Measurements from ENCODE around the gene ASAP3.

ASAP3 gene

GRCh38 chr1:23477359-23478144 lies 6.4 kb downstream of the ASAP3 start:
- no peak for DNase-seq

GRCh38 chr1:23475641-23476040 lies 8.3 kb downstream of the ASAP3 start:
- no peak for DNase-seq

- DNase-seq: no peak
These were observed 8.8 kb downstream of the ASAP3 start for GRCh38 chr1:23475134-23475628.

GRCh38 chr1:23473037-23473800 lies 10.8 kb downstream of the ASAP3 start:
- no peak for DNase-seq

- DNase-seq: no peak
These were observed 11.5 kb downstream of the ASAP3 start for GRCh38 chr1:23472351-23473036.

- no peak for DNase-seq
These were observed 12.4 kb downstream of the ASAP3 start for GRCh38 chr1:23471473-23472075.

- DNase-seq: no peak
These were observed 13.5 kb downstream of the ASAP3 start for GRCh38 chr1:23470282-23471070.

GRCh38 chr1:23469372-23469982 lies 14.5 kb downstream of the ASAP3 start:
- DNase-seq: no peak

GRCh38 chr1:23466423-23466989 lies 17.5 kb downstream of the ASAP3 start:
- no peak for DNase-seq

- DNase-seq: no peak
These were observed 20.7 kb downstream of the ASAP3 start for GRCh38 chr1:23463286-23463685.

GRCh38 chr1:23462766-23463165 lies 21.2 kb downstream of the ASAP3 start:
- DNase-seq: no peak

GRCh38 chr1:23461050-23461449 lies 22.9 kb downstream of the ASAP3 start:
- no peak for DNase-seq

- DNase-seq: no peak
These were observed 23.5 kb downstream of the ASAP3 start for GRCh38 chr1:23460519-23460918.

- no peak for DNase-seq
These were observed 24.6 kb downstream of the ASAP3 start for GRCh38 chr1:23459338-23459757.

GRCh38 chr1:23456226-23456625 lies 27.8 kb downstream of the ASAP3 start:
- DNase-seq: no peak

GRCh38 chr1:23453455-23454000 lies 30.5 kb downstream of the ASAP3 start:
- no peak for DNase-seq

- DNase-seq: no peak
These were observed 32.0 kb downstream of the ASAP3 start for GRCh38 chr1:23452011-23452411.

- DNase-seq: no peak
These were observed 32.5 kb downstream of the ASAP3 start for GRCh38 chr1:23451441-23451840.

GRCh38 chr1:23450894-23451293 lies 33.1 kb downstream of the ASAP3 start:
- no peak for DNase-seq

- no peak for DNase-seq
These were observed 34.0 kb downstream of the ASAP3 start for GRCh38 chr1:23449958-23450357.

GRCh38 chr1:23449306-23449705 lies 34.7 kb downstream of the ASAP3 start:
- DNase-seq: no peak
